Measurements from ENCODE around the gene OTOS.

Gene OTOS

DNA sequence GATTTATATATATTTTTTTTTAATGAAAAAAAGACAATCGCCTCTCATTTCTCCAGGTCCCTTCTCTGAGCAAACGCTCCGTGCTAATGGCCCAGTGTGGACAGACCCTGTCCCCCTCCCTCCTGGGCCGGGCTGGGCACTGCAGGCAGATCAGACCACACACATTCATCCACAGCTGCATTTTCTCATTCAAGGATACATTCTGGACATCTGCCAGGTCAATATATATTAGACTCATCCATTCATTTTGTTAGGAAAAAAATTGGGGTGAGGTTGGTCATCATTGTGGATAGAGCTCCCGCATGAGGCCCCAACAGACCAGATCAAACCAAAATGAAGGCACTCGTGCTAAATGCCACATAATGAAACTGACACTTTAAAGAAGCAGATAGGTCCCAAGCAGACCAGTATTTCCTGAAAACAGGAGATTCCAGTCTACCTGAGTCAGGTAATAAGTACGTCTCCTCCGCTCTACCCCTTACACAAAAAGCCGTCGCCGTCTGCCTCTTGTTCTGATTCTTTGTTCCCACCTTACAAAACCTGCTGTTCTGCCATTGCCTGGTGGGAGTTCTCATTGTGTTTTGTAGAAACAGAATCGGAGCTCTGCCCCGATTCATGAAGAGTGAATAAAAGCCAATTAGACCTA, 15.4 kb upstream of the OTOS start:
- H3K36me3 ChIP-seq (ENCODE audit: control insufficient read depth, insufficient read depth, low read length) = no peaks in the 10 kb centered on the region

GRCh38 chr2:240155048-240155744, 14.7 kb upstream of the OTOS start:
- H3K27me3 ChIP-seq (ENCODE audit: control insufficient read depth, insufficient read depth, low read length) = no peaks in the 10 kb centered on the region
- no peaks in the 10 kb centered on the region for H3K36me3 ChIP-seq (ENCODE audit: control insufficient read depth, insufficient read depth, low read length)
- no peak overlapping the region for H3K27ac ChIP-seq (ENCODE audit: low read depth, low read length)
- no peak overlapping the region for H3K4me3 ChIP-seq (ENCODE audit: low read length)
- no peaks in the 10 kb centered on the region for H3K4me1 ChIP-seq (ENCODE audit: control insufficient read depth, insufficient read depth, low read length)
- no peak overlapping the region for H3K9ac ChIP-seq (ENCODE audit: low read length)

More for the DNA sequence above, 15.4 kb upstream of the OTOS start:
- no peak overlapping the region for H3K4me3 ChIP-seq (ENCODE audit: low read length)
- H3K27me3 ChIP-seq (ENCODE audit: control insufficient read depth, insufficient read depth, low read length) = no peaks in the 10 kb centered on the region
- H3K27ac ChIP-seq (ENCODE audit: low read depth, low read length) = no peak overlapping the region
- H3K9ac ChIP-seq (ENCODE audit: low read length) = no peak overlapping the region
- H3K4me1 ChIP-seq (ENCODE audit: control insufficient read depth, insufficient read depth, low read length) = no peaks in the 10 kb centered on the region

- Histone ChIP-seq H3K4me3 (ENCODE audit: low read length) (no peak overlapping the region), H3K4me1 (ENCODE audit: control insufficient read depth, insufficient read depth, low read length) (no peaks in the 10 kb centered on the region), H3K9ac (ENCODE audit: low read length) (no peak overlapping the region), H3K36me3 (ENCODE audit: control insufficient read depth, insufficient read depth, low read length) (no peaks in the 10 kb centered on the region), H3K27ac (ENCODE audit: low read depth, low read length) (no peak overlapping the region), H3K27me3 (ENCODE audit: control insufficient read depth, insufficient read depth, low read length) (no peaks in the 10 kb centered on the region)
Observed at GRCh38 chr2:240154606-240155005, 14.1 kb upstream of the OTOS start.

DNA sequence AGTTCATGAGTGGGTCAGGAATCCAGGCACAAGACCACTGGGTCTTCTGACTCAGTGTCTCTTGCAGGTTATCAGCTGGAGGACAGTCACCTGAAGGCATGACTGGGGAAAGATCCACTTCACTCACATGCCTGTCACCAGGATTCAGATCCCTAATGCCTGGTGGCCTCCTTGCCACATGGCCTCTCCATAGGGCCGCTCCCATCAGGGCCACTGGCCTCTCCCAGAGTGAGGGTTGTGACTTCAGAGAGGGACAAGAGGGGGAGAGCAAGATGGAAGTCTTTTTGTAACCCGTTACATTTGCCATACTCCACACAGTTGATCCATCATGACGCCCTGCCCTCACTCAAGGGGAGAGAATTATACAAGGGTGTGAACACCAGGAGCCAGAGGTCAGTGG, 13.0 kb upstream of the OTOS start:
- no peak overlapping the region for H3K4me3 ChIP-seq (ENCODE audit: low read length)
- no peak overlapping the region for H3K9ac ChIP-seq (ENCODE audit: low read length)
- H3K27me3 ChIP-seq (ENCODE audit: control insufficient read depth, insufficient read depth, low read length) = peaks cover 10% of the 10 kb centered on the region
- no peaks in the 10 kb centered on the region for H3K36me3 ChIP-seq (ENCODE audit: control insufficient read depth, insufficient read depth, low read length)
- no peaks in the 10 kb centered on the region for H3K4me1 ChIP-seq (ENCODE audit: control insufficient read depth, insufficient read depth, low read length)
- H3K27ac ChIP-seq (ENCODE audit: low read depth, low read length) = no peak overlapping the region

- Histone ChIP-seq H3K9ac (ENCODE audit: low read length) (no peak overlapping the region), H3K4me1 (ENCODE audit: control insufficient read depth, insufficient read depth, low read length) (no peaks in the 10 kb centered on the region), H3K27me3 (ENCODE audit: control insufficient read depth, insufficient read depth, low read length) (peaks cover 12% of the 10 kb centered on the region), H3K4me3 (ENCODE audit: low read length) (no peak overlapping the region), H3K27ac (ENCODE audit: low read depth, low read length) (no peak overlapping the region), H3K36me3 (ENCODE audit: control insufficient read depth, insufficient read depth, low read length) (no peaks in the 10 kb centered on the region)
Observed at GRCh38 chr2:240151477-240152031, 11.1 kb upstream of the OTOS start.

DNA sequence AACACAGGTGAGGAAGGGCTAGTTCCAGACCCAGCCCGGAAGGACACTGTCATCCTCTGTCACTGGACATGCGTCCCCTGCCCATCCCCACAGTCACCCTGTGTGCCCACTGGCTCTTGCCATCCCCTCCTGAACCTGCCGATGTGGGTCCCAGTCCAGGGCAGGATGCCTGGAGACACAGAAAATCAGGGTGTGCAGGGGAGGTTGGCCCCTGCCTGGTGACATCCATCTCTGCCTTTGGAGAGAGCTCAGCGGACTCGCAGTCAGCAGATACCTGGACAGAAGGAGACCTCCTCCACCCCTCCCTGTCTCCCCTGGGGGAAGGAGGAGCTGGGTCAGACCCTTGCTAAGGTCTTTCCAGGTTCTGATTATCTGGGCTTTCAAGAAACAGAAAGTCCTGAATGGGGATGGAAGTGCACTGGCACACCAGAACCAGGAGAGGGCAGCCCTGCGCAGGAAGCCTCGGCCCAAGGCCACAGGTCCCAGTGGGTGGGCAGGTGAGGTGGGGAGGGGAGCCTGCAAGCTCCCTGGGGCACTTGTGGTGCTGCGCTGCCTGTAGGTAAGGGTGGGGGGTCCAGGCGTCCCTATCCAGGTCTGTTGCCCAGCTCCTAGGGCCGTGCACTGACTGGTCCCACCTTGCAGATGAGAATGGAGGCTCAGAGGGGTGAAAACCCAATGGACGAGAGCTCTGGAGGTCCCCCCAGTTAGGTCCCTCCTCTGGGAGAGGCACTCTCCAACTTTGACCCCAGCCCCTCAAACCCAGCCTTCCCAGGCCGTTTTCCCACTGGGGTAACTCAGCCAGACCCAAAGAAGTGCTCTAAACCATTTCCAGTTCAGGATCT, 9.7 kb upstream of the OTOS start:
- H3K27me3 ChIP-seq (ENCODE audit: control insufficient read depth, insufficient read depth, low read length) = peaks cover 12% of the 10 kb centered on the region
- no peaks in the 10 kb centered on the region for H3K4me1 ChIP-seq (ENCODE audit: control insufficient read depth, insufficient read depth, low read length)
- H3K36me3 ChIP-seq (ENCODE audit: control insufficient read depth, insufficient read depth, low read length) = no peaks in the 10 kb centered on the region
- no peak overlapping the region for H3K27ac ChIP-seq (ENCODE audit: low read depth, low read length)
- no peak overlapping the region for H3K9ac ChIP-seq (ENCODE audit: low read length)
- no peak overlapping the region for H3K4me3 ChIP-seq (ENCODE audit: low read length)

DNA sequence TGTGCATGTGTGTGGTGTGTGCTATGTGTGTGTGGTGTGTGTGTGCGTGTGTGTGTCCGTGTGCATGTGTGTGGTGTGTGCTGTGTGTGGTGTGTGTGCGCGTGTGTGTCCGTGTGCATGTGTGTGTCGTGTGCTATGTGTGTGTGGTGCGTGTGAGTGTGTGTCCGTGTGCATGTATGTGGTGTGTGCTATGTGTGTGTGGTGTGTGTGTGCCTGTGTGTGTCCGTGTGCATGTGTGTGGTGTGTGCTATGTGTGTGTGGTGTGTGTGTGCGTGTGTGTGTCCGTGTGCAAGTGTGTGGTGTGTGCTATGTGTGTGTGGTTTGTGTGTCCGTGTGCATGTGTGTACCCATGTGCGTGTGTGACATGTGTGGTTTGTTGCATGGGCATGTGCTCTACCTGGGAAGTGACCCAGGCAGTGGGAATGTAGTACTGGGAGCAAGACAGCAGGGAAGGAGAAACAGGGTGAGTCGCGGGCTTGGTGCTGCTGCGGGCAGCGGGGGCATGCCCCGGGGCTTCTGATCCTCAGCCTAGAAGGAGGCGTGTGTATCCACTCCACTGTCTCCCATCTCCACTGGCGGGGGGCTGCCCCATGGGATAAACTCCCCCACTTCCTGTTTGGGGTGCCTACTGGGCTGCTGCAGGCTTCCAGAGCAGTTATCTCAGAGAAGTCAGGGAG, 7.6 kb upstream of the OTOS start:
- no peak overlapping the region for H3K9ac ChIP-seq (ENCODE audit: low read length)
- no peaks in the 10 kb centered on the region for H3K4me1 ChIP-seq (ENCODE audit: control insufficient read depth, insufficient read depth, low read length)
- no peak overlapping the region for H3K27ac ChIP-seq (ENCODE audit: low read depth, low read length)
- H3K27me3 ChIP-seq (ENCODE audit: control insufficient read depth, insufficient read depth, low read length) = peaks cover 15% of the 10 kb centered on the region
- H3K4me3 ChIP-seq (ENCODE audit: low read length) = no peak overlapping the region
- H3K36me3 ChIP-seq (ENCODE audit: control insufficient read depth, insufficient read depth, low read length) = no peaks in the 10 kb centered on the region

GRCh38 chr2:240147382-240147781, 6.9 kb upstream of the OTOS start:
- H3K4me3 ChIP-seq (ENCODE audit: low read length) = no peak overlapping the region
- no peak overlapping the region for H3K27ac ChIP-seq (ENCODE audit: low read depth, low read length)
- peaks cover 15% of the 10 kb centered on the region for H3K27me3 ChIP-seq (ENCODE audit: control insufficient read depth, insufficient read depth, low read length)
- no peaks in the 10 kb centered on the region for H3K4me1 ChIP-seq (ENCODE audit: control insufficient read depth, insufficient read depth, low read length)
- H3K36me3 ChIP-seq (ENCODE audit: control insufficient read depth, insufficient read depth, low read length) = no peaks in the 10 kb centered on the region
- H3K9ac ChIP-seq (ENCODE audit: low read length) = no peak overlapping the region

GRCh38 chr2:240146627-240147278, 6.3 kb upstream of the OTOS start:
- Histone ChIP-seq H3K27ac (ENCODE audit: low read depth, low read length) (no peak overlapping the region), H3K36me3 (ENCODE audit: control insufficient read depth, insufficient read depth, low read length) (no peaks in the 10 kb centered on the region), H3K9ac (ENCODE audit: low read length) (no peak overlapping the region), H3K4me1 (ENCODE audit: control insufficient read depth, insufficient read depth, low read length) (no peaks in the 10 kb centered on the region), H3K4me3 (ENCODE audit: low read length) (no peak overlapping the region), H3K27me3 (ENCODE audit: control insufficient read depth, insufficient read depth, low read length) (peaks cover 15% of the 10 kb centered on the region)

DNA sequence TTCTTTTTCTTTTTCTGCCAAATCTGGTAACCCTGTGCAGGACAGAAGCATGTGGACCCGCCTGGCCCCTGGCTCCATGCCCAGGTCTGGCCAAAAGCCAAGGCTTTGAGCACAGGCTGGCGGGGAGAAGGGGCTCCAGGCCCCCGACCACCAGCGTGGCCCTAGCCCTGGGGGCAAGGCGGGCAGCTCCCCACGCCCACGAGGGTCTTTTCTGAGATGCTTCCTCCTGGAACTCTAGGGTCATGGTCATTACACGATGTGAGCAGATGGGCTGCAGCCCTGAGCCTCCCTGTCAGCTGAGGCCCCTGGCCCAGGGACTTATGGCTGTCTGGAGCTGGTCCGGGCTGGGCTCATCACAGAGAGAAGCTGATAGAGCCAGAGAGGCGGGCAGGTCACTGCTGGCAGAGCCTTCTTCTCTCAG, 5.7 kb upstream of the OTOS start:
- H3K27me3 ChIP-seq (ENCODE audit: control insufficient read depth, insufficient read depth, low read length) = peaks cover 15% of the 10 kb centered on the region
- no peaks in the 10 kb centered on the region for H3K36me3 ChIP-seq (ENCODE audit: control insufficient read depth, insufficient read depth, low read length)
- H3K27ac ChIP-seq (ENCODE audit: low read depth, low read length) = no peak overlapping the region
- no peak overlapping the region for H3K9ac ChIP-seq (ENCODE audit: low read length)
- H3K4me3 ChIP-seq (ENCODE audit: low read length) = no peak overlapping the region
- no peaks in the 10 kb centered on the region for H3K4me1 ChIP-seq (ENCODE audit: control insufficient read depth, insufficient read depth, low read length)

- no peaks in the 10 kb centered on the region for H3K36me3 ChIP-seq (ENCODE audit: control insufficient read depth, insufficient read depth, low read length)
- H3K4me3 ChIP-seq (ENCODE audit: low read length) = no peak overlapping the region
- peaks cover 15% of the 10 kb centered on the region for H3K27me3 ChIP-seq (ENCODE audit: control insufficient read depth, insufficient read depth, low read length)
- H3K4me1 ChIP-seq (ENCODE audit: control insufficient read depth, insufficient read depth, low read length) = no peaks in the 10 kb centered on the region
- no peak overlapping the region for H3K9ac ChIP-seq (ENCODE audit: low read length)
- no peak overlapping the region for H3K27ac ChIP-seq (ENCODE audit: low read depth, low read length)
Observed at GRCh38 chr2:240145461-240145860, 5.0 kb upstream of the OTOS start.

Measured in rectal smooth muscle tissue (tissue), 1 donor.